OCI-LY1 (cell line): ENCODE results near the gene SLC9A9.
A peak's percentile ranks its signal among the peaks of the same experiment; 100 is the strongest.

Experiments used
- H2AFZ ChIP-seq: fragments of 200-600 bp; sonication (generic), shearing (Covaris generic); 2 replicates; pipeline ENCODE4 v1.6.0; 2014; ENCODE audit warnings: antibody characterized with exemption, mild to moderate bottlenecking, low read length
- H3F3A ChIP-seq: fragments of 200-600 bp; sonication (generic), shearing (Covaris generic); 2 replicates; pipeline ENCODE4 v1.6.0; 2014; ENCODE audit warnings: mild to moderate bottlenecking, antibody characterized with exemption, low read length, moderate library complexity; ENCODE audit not compliant: insufficient read depth
- H3K27ac ChIP-seq: fragments of 200-600 bp; sonication (generic); 2 replicates; pipeline ENCODE4 v1.5.1; 2014; ENCODE audit warnings: low read length, mixed run types, mild to moderate bottlenecking, low read depth; ENCODE audit not compliant: poor library complexity, severe bottlenecking
- H3K27me3 ChIP-seq: fragments of 200-600 bp; sonication (generic); 2 replicates; pipeline ENCODE4 v1.6.0; 2014; ENCODE audit warnings: antibody characterized with exemption, mild to moderate bottlenecking, low read length, moderate library complexity; ENCODE audit not compliant: insufficient read depth
- H3K36me3 ChIP-seq: fragments of 200-600 bp; sonication (generic); 2 replicates; pipeline ENCODE4 v1.6.1; 2014; ENCODE audit warnings: mild to moderate bottlenecking, antibody characterized with exemption, low read length, moderate library complexity, mixed read lengths; ENCODE audit not compliant: insufficient read depth
- H3K4me1 ChIP-seq: fragments of 200-600 bp; sonication (generic); 2 replicates; pipeline ENCODE4 v1.5.1; 2014; ENCODE audit warnings: mild to moderate bottlenecking, low read length, moderate library complexity; ENCODE audit not compliant: insufficient read depth, severe bottlenecking
- H3K4me2 ChIP-seq: fragments of 200-600 bp; sonication (generic), shearing (Covaris generic); 2 replicates; pipeline ENCODE4 v1.6.1; 2014; ENCODE audit warnings: low read length
- H3K4me3 ChIP-seq: fragments of 200-600 bp; sonication (generic); 2 replicates; pipeline ENCODE4 v1.5.1; 2014; ENCODE audit warnings: low read length, low read depth, mild to moderate bottlenecking, mixed read lengths; ENCODE audit not compliant: poor library complexity, severe bottlenecking
- H3K79me2 ChIP-seq: fragments of 200-600 bp; shearing (Covaris generic); 2 replicates; pipeline ENCODE4 v1.6.1; 2016; ENCODE audit warnings: mixed run types, low read length, mixed read lengths; ENCODE audit not compliant: insufficient read depth
- H3K9ac ChIP-seq: fragments of 200-600 bp; sonication (generic), shearing (Covaris generic); 2 replicates; pipeline ENCODE4 v1.6.1; 2014; ENCODE audit warnings: mild to moderate bottlenecking, low read length, mixed read lengths
- H3K9me2 ChIP-seq: fragments of 200-600 bp; sonication (generic), shearing (Covaris generic); 2 replicates; pipeline ENCODE4 v1.6.1; 2014; ENCODE audit warnings: low read depth, mild to moderate bottlenecking, low read length, mixed read lengths
- H3K9me3 ChIP-seq: fragments of 200-600 bp; shearing (Covaris generic); 2 replicates; pipeline ENCODE4 v1.6.1; 2014; ENCODE audit warnings: low read length, mixed read lengths
- H4K20me1 ChIP-seq: fragments of 200-600 bp; sonication (generic), shearing (Covaris generic); 2 replicates; pipeline ENCODE4 v1.6.0; 2016; ENCODE audit warnings: mild to moderate bottlenecking, low read length; ENCODE audit not compliant: insufficient read depth
- EZH2 ChIP-seq: fragments of 200-600 bp; sonication (generic), shearing (Covaris generic); IDR thresholded peaks from 2 replicates; pipeline ENCODE4 v1.8.0; 2017; ENCODE audit warnings: borderline replicate concordance, mixed run types, mild to moderate bottlenecking, antibody characterized with exemption, low read length, moderate library complexity, mixed read lengths
- TF ChIP-seq, protein P1 (sequence below): fragments of 200-600 bp; sonication (generic), shearing (Covaris generic); IDR thresholded peaks from 2 replicates; pipeline ENCODE4 v1.5.1; 2017; ENCODE audit warnings: mild to moderate bottlenecking, antibody characterized with exemption, low read length, moderate library complexity, mixed read lengths

The SLC9A9 gene

DNA sequence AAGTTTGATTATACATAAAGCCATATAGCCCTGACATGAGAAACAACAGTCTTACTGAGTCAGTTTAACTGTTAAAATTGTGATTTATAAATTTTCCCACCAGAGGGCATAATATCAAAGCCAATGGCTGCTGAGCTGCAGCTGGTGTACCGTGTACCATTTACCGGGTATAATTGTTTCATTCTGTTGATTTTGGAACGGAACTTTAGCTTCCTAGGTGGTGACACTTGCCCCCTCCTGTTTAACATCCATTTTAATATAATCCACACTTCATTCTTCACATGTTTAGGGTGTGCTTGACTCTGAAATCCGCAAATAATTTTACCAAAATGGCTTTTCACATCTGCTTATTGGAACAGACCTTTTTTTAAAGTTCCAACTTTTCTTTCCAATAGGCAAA is 72.8 kb downstream of the SLC9A9 start:
- no peak overlapping the region for H3K4me2 ChIP-seq
- H2AFZ ChIP-seq: no peak overlapping the region
- no peaks in the 10 kb centered on the region for H3K4me1 ChIP-seq
- no peaks in the 10 kb centered on the region for H3K27me3 ChIP-seq
- no peaks in the 10 kb centered on the region for H3K9me3 ChIP-seq
- H3K9me2 ChIP-seq: no peaks in the 10 kb centered on the region
- H3K9ac ChIP-seq: no peak overlapping the region
- H3K79me2 ChIP-seq: no peaks in the 10 kb centered on the region
- H3K4me3 ChIP-seq: no peak overlapping the region
- no peaks in the 10 kb centered on the region for H3F3A ChIP-seq
- TF ChIP-seq, protein P1, sequence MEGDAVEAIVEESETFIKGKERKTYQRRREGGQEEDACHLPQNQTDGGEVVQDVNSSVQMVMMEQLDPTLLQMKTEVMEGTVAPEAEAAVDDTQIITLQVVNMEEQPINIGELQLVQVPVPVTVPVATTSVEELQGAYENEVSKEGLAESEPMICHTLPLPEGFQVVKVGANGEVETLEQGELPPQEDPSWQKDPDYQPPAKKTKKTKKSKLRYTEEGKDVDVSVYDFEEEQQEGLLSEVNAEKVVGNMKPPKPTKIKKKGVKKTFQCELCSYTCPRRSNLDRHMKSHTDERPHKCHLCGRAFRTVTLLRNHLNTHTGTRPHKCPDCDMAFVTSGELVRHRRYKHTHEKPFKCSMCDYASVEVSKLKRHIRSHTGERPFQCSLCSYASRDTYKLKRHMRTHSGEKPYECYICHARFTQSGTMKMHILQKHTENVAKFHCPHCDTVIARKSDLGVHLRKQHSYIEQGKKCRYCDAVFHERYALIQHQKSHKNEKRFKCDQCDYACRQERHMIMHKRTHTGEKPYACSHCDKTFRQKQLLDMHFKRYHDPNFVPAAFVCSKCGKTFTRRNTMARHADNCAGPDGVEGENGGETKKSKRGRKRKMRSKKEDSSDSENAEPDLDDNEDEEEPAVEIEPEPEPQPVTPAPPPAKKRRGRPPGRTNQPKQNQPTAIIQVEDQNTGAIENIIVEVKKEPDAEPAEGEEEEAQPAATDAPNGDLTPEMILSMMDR: peak; percentile 70
- TF ChIP-seq EZH2: no peak
- H3K36me3 ChIP-seq: no peaks in the 10 kb centered on the region
- no peaks in the 10 kb centered on the region for H4K20me1 ChIP-seq
- no peak overlapping the region for H3K27ac ChIP-seq

DNA sequence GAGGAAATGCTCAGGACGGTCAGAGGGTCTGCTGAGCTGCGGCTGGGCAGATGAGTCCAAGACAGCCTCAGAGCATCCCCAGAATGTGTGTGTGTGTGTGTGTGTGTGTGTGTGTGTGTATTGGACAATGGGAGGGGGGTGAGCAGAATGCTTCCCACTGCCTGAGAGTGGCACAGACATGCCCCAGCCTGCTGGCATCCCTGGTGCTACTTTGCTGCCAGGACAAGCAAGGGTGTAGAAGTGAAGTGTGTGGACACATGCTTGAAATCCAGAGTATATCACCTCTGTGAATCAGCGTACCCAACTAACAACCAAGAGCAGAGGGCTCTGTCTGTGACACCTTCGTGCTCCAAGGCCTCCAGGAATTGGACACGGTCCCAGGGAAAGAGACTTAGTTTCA is 76.3 kb downstream of the SLC9A9 start:
- H3K4me2 ChIP-seq: no peak overlapping the region
- no peak for TF ChIP-seq EZH2
- TF ChIP-seq, protein P1: no peak
- no peaks in the 10 kb centered on the region for H3K9me2 ChIP-seq
- H3K4me1 ChIP-seq: no peaks in the 10 kb centered on the region
- no peak overlapping the region for H3K4me3 ChIP-seq
- no peak overlapping the region for H3K9ac ChIP-seq
- H3K9me3 ChIP-seq: no peaks in the 10 kb centered on the region
- H3F3A ChIP-seq: no peaks in the 10 kb centered on the region
- no peak overlapping the region for H3K27ac ChIP-seq
- H3K27me3 ChIP-seq: no peaks in the 10 kb centered on the region
- H3K79me2 ChIP-seq: no peaks in the 10 kb centered on the region
- H3K36me3 ChIP-seq: no peaks in the 10 kb centered on the region
- H4K20me1 ChIP-seq: no peaks in the 10 kb centered on the region
- no peak overlapping the region for H2AFZ ChIP-seq

DNA sequence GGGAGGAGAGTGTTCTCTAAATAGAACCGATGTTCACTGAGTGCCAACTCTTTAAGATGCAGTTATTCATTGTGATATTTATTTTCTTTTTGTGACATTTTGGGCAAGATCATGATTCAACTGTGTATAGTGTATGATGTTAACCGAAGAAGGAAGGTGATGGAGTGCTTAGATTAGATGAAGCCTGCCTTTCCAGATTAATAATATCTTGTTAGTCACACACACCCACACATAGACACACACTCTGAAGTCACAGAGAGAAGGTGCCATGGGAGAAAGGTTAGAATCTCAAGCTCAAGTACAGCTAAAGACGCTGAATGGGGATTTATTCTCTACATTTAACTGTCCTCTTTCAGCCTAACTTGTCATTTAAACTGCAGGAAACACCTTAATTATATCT is 77.0 kb downstream of the SLC9A9 start:
- TF ChIP-seq, protein P1: no peak
- TF ChIP-seq EZH2: no peak
- Histone ChIP-seq H4K20me1 (no peaks in the 10 kb centered on the region), H3K9ac (no peak overlapping the region), H3K9me3 (no peaks in the 10 kb centered on the region), H3K4me1 (no peaks in the 10 kb centered on the region), H3K4me2 (no peak overlapping the region), H3K79me2 (no peaks in the 10 kb centered on the region), H3K4me3 (no peak overlapping the region), H3K27me3 (no peaks in the 10 kb centered on the region), H3F3A (no peaks in the 10 kb centered on the region), H3K9me2 (no peaks in the 10 kb centered on the region), H2AFZ (no peak overlapping the region), H3K36me3 (no peaks in the 10 kb centered on the region), H3K27ac (no peak overlapping the region)
